HG03103 (cell line): ENCODE results near the gene NANOS2.
"Not testable (repeated sequence)": the region's sequence is repeated elsewhere in the genome, so short reads cannot be mapped to it uniquely, and the experiment has no call there.

Experiments
- ATAC-seq: cut with Tn5 transposase; IDR thresholded peaks from one replicate; pipeline ENCODE4 v1.9.1; 2021; ENCODE audit warnings: low read depth; ENCODE audit not compliant: unreplicated experiment

NANOS2 gene

DNA sequence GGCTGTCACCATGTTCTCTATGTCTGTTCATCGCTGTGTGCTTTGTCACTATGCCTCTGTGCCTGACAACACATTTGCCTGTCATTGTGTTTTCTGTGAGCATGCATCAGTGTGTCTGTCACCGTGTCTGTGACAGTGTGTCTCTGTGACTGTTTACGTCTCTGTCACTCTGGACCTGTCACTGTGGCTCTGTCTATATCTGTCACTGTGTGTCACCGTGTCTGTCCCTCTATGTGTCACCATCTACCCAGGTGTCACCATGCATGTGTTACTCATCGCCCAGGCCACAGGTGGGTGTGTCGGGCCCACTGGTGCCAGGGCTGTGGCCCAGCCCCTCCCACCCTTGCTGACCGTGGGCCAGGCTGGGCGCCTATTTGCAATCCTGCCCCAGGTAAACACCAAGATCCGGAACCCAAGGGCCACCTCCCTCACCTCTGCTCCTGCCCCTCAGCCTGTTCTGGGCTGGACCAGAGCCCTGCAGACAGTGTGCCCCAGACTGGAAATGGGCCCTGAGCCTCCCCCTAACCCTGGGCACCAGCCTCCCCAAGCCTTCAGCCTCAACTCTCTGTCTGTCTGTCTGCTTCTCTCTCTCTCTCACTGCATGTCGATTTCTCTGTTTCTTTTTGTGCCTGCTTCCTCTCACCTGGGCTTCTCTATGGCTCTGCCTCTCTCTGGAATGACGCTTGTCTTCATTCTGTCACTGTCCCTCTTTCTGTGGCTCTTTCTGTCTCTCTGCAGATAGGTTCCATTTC is 36.4 kb downstream of the NANOS2 start:
- ATAC-seq = no peak

DNA sequence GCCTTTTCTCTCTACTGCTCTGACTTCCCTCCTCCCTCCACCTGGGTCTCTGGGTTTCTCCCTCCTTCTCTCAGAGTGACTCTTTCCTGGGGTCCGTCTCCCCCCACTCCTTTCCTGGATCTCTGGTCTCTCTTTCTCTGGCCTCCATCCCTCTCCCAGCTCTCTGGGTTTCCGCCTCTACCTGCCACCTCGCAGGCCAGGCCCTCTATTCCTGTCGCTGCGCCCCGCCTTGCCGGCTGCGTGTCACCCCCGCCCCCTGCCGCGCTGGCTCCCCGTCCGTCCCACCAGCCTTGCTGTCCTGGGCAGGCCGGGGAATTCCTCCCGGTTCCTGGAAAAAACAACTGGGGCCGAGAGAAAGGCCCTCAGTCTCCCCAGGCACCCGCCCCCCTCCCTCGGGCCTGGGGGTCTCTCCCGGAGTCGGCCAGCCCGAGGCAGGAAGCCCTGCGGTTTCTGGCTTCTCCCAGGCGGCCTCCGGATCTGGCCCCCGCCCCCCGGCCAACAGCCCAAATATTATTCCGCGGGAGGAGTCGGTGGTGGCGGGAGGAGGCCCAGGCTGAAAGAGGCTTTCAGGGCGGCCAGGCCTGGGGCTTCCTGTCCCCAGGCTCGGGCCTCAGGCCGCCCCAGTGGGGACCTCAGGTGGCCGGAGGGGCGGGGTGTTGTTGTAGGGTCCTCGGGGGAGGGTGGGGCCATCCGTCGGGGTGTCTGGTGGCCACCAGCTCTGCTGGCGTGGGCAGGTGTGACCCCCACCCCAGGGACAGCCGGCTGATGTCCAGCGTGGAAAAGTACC is 38.0 kb downstream of the NANOS2 start:
- no peak for ATAC-seq

DNA sequence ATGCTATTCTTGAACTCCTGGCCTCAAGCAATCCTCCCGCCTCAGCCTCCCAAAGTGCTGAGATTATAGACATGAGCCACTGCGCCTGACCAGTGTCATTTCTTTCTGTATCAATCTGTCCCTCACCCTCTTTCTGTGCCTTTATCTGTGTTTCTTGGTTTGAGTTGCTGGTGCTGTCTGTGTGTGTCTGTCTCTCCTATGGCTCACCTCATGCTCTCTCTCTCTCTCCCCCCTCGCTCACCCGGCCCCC is 38.5 kb downstream of the NANOS2 start:
- ATAC-seq = no peak

DNA sequence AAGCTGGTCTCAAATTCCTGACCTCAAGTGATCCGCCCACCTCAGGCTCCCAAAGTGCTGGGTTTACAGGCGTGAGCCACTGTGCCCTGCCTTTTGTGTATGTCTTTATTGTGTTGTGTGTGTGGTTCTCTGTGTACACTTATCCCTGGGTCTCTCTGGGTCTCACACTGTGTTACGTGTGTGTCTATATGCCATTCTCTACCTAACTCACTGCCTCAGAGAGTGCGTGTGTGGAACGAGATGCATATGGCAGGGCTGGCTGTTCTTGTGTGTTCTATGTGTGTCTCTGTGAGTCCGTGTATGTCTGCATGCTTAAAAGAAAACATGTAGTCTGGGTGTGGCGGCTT is 40.0 kb downstream of the NANOS2 start:
- ATAC-seq = no peak

DNA sequence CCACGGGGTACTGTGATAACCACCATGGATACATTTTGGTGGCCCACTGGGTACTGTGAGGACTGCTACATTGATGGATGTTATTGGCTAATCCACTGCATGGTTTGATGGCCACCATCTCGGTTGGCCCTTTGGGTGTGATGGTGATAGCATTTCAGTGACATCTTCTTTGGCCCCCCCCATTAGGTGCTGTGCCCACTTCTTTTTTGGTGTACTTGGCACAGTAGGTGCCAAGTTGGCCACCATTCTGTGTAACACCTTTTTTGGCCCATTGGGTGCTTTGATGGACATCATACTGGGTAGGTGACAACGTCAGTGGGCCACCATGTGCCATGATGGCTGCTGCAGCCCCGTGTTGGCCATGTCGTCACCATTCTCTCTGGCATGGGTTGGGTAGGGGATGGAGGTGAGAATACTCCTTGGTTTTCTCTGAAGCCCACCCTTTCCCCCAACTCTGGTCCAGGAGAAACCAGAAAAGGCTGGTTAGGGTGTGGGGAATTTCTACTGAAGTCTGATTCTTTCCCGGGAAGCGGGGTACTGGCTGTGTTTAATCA is 41.3 kb downstream of the NANOS2 start:
- ATAC-seq = no peak

DNA sequence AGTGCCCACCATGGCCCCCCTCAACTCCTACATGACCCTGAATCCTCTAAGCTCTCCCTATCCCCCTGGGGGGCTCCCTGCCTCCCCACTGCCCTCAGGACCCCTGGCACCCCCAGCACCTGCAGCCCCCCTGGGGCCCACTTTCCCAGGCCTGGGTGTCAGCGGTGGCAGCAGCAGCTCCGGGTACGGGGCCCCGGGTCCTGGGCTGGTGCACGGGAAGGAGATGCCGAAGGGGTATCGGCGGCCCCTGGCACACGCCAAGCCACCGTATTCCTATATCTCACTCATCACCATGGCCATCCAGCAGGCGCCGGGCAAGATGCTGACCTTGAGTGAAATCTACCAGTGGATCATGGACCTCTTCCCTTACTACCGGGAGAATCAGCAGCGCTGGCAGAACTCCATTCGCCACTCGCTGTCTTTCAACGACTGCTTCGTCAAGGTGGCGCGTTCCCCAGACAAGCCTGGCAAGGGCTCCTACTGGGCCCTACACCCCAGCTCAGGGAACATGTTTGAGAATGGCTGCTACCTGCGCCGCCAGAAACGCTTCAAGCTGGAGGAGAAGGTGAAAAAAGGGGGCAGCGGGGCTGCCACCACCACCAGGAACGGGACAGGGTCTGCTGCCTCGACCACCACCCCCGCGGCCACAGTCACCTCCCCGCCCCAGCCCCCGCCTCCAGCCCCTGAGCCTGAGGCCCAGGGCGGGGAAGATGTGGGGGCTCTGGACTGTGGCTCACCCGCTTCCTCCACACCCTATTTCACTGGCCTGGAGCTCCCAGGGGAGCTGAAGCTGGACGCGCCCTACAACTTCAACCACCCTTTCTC is 42.3 kb downstream of the NANOS2 start:
- no peak for ATAC-seq

DNA sequence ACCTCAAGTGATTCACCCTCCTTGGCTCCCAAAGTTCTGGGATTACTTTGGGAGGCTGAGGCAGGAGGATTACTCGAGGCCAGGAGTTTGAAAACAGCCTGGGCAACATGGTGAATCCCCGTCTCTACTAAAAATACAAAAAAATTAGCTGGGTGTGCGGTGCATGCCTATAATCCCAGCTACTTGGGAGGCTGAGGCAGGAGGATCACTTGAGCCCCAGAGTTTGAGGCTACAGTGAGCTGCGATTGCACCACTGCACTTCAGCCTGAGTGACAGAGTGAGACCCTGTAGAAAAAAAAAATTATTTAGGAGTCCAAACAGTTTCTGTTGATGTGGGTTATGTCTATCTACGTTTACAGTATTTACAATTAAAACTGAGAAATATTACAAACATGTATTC is 43.8 kb downstream of the NANOS2 start:
- ATAC-seq = no peak

DNA sequence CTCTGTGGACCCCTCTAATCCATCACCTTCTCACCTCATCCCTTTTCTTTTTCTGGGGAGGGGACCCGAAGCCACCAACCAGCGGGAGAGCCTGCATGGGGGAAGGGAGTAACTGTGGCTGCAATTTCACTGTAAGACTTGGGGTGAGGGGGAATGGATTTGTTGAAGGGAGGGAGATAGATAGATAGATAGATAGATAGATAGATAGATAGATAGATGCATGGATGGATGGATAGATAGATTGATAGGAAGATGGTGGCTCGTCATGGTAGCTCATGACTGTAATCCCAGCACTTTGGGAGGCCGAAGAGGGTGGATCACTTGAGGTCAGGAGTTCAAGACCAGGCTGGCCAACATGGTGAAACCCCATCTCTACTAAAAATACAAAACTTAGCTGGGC is 47.3 kb downstream of the NANOS2 start:
- not testable (repeated sequence) for ATAC-seq

DNA sequence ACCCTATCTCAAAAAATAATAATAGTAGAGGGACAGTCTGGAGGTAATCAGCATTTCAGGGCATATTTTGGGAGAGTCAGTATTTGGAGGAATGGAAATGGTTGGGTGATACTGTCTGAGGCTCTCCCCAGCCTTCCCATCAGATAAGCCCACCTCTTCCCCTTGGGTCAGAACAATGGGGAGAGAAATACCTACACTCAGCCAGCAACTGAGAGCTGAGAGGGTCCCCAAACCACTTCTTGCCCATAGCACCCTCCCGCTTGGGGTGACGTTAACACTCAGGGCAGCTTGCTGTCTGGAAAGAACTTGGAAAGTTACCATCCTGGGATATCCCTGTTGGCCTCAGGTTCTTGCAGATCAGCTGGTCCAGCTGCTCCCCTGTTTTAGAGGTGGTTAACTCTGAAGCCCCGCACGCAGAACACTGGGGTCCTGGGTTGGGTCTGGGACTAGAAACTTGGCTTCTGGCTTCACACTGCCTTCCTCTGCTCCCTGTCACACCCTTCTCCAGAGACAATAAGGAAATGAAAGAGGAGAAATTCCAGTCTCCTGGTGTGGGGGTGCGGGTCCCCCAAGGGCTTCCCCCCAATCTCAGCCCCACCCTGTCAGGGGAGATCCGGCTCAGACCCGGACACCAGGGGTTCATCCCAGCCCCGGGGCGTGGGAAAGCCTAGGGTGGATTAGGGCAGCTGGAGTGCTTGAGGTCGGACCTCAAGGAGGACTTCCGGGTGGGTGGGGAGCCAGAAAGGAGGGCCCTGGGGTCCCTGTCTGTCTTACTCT is 48.0 kb downstream of the NANOS2 start:
- no peak for ATAC-seq

DNA sequence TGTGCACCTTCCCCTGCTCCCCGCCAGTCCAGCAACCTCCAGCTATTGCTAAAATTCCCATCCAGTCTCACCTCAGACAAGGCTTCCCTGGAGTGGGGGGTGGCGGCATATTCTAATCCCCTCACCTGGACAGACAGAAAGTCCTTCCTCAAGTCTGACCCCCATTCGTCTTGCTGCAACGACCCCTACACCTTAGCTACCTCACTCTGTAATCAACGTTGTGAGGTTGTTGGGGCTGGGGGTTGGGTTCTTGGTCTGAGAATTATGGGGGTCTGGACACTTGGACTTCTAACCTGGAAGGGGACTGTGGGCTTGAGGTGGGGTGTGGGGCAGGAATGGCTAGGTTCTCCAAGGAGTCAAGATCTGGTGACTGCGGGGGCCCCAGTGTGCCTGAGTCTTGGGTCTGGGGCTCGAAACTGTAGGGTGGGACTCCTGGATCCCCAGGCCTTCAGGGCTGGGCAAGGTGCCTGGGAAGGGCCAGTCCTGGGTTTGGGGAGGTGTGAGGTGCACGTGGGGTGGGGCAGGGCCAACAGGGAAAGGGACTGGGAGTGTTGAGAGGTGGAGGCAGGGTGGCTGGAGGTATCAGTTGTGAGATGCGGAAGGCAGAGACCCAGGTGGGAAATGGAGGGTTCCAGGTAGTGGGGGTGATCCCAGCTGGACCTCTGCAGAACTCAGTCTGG is 49.2 kb downstream of the NANOS2 start:
- no peak for ATAC-seq

DNA sequence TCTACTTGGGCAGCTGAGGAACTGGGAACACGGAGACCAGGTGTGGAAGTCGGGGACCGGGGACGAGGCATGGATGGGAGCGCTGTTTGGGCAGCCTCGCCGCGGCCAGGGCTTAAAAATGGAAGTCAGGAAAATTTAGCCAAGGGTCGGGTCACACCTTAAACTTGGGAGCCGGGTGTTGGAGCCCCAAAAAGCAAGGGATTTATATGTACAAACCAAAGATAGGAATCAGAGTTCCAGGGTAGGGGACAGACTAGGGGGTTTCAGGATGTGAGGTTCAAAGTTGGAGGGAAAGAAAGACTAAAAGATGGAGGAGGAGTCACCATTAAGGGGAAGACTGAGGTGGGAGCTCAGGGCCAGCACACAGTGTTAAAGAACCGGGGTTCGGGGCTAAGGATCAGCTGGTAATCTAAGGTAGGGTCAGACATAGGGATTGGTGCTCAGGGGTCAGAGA is 49.9 kb downstream of the NANOS2 start:
- no peak for ATAC-seq

DNA sequence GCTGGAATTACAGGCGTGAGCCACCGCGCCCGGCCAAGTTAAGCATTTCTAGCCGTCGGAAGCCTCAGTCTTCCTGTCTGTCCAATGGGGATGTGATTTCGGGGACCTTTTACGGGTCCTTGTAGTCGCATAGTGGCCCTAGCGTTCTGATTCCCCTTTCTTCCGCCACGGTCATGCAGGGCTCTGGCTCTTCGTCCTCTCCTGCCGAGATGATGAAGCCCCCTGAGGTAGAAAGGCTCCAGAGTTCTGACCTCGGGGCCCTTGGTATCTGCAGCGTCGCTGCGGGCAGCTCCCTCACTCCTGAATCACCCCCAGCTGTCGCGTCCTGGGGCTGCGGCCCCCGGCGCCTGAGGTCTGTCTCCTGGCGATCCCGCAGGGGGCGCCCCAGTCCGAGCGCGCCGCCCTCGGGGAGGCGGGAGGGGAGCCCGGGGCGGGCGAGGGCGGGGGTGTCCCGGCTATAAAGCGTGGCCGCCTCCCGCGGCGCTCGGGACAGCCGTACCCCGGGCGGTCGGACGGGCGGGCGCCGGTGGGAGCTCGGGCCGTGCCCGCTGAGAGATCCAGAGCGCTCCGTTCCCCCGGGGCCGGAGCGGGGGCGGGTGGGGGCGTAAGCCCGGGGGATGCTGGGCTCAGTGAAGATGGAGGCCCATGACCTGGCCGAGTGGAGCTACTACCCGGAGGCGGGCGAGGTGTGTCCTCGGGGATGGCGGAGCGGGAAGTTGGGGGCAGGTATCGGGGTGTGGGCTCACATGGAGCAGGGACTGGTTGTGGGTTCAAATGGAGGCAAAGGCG is 50.5 kb downstream of the NANOS2 start, which contains the start of gene FOXA3:
FOXA3 (plus strand) TSS at position 487 of the 789 bp plus-strand sequence; CDS start at position 618, 131 bp downstream.
- ATAC-seq = no peak

DNA sequence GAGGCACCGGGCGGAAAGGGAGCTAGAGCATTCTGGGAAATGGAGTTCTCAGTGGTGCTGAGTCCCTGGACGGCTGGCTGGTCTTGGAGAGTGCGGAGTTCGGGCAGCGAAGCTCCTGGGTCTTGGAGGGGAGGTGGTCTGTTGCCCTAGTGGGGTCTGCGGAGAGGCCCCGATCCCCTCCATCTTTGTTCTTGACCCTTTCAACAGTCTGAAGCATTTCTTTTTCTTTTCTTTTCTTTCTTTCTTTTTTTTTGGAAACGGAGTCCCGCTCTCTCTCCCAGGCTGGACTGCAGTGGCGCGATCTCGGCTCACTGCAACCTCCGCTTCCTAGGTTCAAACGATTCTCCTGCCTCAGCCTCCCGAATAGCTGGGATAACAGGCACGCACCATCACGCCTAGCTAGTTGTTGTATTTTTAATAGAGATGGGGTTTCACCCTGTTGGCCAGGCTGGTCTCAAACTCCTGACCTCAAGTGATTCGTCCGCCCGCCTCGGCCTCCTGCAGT is 51.2 kb downstream of the NANOS2 start:
- ATAC-seq = no peak
